ENCODE data around the gene BRCA1.
"Not testable (repeated sequence)": the region's sequence is repeated elsewhere in the genome, so short reads cannot be mapped to it uniquely, and the experiment has no call there.

BRCA1 gene

DNA sequence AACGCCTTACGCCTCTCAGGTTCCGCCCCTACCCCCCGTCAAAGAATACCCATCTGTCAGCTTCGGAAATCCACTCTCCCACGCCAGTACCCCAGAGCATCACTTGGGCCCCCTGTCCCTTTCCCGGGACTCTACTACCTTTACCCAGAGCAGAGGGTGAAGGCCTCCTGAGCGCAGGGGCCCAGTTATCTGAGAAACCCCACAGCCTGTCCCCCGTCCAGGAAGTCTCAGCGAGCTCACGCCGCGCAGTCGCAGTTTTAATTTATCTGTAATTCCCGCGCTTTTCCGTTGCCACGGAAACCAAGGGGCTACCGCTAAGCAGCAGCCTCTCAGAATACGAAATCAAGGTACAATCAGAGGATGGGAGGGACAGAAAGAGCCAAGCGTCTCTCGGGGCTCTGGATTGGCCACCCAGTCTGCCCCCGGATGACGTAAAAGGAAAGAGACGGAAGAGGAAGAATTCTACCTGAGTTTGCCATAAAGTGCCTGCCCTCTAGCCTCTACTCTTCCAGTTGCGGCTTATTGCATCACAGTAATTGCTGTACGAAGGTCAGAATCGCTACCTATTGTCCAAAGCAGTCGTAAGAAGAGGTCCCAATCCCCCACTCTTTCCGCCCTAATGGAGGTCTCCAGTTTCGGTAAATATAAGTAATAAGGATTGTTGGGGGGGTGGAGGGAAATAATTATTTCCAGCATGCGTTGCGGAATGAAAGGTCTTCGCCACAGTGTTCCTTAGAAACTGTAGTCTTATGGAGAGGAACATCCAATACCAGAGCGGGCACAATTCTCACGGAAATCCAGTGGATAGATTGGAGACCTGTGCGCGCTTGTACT is at the start of gene BRCA1:
BRCA1 (minus strand) TSS at position 232 of the 834 bp plus-strand sequence. CDS start 1,268 bp downstream, outside the sequence.
- peak; percentile 98 for DNase-seq

DNA sequence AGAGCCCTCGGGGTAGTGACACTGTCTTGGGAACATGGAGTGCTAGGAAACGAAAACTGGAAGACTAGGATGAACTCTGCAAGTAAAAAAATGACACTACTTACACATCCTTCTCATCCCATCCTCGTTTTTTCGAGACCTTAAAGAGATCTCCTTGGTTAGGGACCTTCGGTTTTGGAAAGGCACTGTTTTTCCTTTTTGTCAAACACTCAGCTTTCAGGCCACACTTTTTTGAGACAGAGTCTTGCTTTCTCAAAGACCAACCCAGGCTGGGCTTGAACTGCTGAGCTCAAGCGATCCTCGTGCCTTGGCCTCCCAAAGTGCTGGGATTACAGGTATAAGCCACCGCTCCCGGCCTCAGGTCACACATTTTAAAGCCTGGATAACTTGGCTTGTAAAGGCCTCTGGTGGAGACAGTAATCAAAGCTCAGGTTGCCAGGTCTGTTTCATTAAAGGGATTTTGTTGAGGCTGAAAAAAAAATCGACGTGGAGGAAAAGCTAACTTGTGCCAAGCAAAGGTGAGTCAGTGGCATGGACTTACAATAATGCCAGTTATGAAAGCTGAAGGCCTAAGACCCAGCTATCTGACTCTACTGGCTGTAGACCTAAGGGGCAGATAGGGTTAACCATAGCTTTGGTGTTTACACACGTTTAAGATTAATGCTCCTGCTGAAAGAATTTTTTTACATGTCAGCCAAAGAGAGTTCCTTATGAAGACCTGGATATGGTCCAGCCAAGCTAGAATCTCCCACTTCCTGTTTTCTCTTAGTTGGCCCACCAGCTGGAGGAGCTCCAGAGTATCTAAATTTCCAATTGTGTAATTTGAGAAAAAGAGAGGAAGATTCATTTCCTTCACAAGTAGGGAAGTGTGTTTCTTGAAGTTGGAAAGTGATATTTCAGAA is 46.7 kb upstream of the BRCA1 start:
- DNase-seq, result peak; percentile 12

DNA sequence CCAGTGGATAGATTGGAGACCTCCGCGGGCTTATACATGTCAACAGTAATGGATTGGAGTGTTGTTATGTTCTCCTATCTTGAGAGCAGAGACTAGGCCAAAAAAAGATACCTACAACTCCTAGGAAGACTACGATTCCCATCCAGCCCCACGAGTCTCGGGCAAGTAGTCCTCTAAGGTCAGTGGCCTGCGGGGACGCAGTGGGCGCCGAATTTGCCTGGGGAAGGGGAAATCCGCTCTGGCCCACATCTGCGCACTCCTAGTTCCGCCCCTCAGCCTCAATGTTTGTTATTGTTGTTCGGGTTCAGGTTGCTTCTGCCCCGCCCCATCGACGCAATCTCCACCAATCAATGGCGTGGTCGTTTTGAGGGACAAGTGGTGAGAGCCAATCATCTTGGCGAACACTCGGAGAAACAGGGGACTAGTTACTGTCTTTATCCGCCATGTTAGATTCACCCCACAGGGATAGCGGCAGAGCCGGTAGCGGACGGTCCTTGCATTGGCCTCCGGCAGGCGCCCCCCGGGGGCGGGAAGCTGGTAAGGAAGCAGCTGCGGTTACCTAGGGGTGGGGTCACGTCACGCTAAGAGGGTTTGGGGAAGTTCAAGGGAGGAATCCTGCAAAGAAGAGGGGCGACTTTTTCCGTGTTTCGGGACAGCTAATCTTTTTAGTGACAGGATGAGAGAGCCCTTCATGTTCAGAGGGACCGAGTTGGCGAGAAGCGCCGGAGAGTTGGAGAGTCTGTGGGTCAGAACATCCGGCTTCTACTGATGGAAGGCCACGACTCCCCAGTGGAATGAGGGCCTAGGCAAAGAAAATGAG is 45.8 kb upstream of the BRCA1 start, which contains the start of gene NBR1:
NBR1 (plus strand) TSS at position 449 of the 820 bp plus-strand sequence. CDS start 4,586 bp downstream, outside the sequence.
- peak; percentile 99 for DNase-seq

- DNase-seq, result peak; percentile 95
Measured at GRCh38 chr17:43170140-43170765, 45.1 kb upstream of the BRCA1 start.

GRCh38 chr17:43169561-43170139 is 44.5 kb upstream of the BRCA1 start:
- DNase-seq, result no peak

DNA sequence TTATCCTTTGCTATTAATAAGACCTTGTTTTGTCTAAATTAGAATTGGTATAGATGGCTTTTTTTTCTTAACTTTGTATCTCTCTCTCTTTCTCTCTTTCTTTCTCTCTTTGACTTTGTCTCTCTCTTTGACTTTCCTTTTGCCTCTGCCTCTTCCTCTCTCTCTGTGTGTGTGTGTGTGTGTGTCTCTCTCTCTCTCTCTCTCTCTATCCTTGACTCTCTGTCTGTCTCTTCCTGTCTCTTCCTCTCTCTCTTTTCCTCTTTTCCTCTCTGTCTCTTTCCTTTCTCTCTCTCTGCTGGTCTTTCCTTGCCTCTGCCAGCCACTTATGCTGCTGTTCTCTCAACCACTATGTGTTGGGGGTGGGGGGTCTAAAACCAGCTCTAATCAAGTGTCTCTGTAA is 40.8 kb upstream of the BRCA1 start:
- DNase-seq, result not testable (repeated sequence)

DNA sequence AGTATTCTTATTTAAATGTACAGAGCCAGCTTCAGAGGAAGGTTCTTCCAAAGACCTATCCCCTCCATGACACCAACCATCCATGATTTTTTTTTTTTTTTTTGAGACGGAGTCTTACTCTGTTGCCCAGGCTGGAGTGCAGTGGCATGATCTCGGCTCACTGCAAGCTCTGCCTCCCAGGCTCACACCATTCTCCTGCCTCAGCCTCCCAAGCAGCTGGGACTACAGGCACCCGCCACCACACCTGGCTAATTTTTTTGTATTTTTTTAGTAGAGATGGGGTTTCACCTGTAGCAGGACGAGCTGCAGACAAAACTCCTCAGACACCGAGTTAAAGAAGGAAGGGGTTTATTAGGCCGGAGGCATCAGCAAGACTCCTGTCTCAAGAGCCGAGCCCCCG is 34.8 kb upstream of the BRCA1 start:
- not testable (repeated sequence) for DNase-seq

DNA sequence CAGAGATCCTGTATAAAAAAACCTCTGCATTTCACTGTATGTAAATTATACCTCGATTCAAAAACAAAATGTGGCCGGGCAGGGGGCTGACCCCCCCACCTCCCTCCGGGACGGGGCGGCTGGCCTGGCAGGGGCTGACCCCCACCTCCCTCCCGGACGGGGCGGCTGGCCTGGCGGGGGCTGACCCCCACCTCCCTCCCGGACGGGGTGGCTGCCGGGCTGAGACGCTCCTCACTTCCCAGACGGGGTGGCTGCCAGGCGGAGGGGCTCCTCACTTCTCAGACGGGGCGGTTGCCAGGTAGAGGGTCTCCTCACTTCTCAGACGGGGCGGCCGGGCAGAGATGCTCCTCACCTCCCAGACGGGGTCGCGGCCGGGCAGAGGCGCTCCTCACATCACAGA is 34.1 kb upstream of the BRCA1 start:
- not testable (repeated sequence) for DNase-seq

DNA sequence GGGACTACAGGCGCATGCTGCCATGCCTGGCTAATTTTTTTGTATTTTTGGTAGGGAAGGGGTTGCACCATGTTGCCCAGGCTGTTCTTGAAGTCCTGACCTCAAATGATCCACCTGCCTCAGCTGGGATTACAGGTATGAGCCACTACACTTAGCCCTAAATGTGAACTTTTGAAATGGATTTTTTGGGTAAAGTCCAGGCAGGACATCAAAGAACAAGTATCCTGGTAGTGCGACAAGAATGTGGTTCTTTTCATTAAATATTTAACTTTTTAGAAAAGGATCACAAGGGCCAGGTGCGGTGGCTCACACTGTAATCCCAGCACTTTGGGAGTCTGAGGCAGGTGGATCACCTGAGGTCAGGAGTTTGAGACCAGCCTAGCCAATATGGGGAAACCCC is 30.5 kb upstream of the BRCA1 start:
- DNase-seq, result no peak

GRCh38 chr17:43153197-43153835 is 28.2 kb upstream of the BRCA1 start:
- DNase-seq, result not testable (repeated sequence)

DNA sequence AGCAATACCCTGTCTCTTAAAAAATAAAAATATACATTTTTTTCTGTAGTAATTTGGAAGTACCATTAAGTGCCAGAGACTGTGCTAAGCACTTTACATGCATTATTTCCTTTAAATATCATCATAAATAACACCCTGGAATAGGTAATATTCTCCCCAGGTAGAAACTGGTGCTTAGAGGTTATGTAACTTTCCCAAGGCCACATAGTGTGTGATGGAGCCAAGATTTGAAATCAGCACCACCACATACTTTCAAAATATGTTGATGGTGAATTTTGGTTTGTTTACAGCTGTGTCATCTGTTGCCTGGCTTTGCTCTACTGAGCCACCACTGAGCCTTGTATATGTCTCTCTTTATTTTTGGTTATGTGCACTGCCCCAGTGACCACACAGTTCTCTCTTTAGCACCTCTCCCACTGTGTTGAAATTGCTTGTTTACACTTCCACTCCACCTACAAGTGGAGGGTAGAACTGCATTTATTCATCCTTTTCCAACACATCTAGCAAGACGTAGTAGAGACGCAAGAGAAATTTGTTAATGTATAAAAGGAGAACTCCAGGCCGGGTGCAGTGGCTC is 26.8 kb upstream of the BRCA1 start:
- no peak for DNase-seq

DNA sequence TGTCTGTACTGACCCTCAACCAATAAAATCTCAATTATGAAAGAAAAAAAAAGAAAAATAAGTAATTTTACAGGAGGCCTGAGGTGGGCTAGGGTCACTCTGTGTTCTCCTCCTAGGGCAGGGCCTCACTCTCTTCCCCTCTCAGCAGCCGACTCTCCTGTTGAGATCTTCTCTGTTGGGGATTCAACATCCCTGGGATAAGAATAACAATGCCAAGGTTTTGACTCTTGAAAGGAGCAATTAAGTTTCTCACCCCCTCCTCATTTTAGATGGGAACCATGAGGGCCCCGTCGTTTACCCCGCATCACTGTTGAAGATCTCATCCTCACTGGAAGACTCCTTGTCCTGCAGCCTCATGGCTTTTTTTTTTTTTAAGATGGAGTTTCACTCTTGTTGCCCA is 21.5 kb upstream of the BRCA1 start:
- DNase-seq, result no peak

GRCh38 chr17:43143201-43143600 is 18.0 kb upstream of the BRCA1 start:
- DNase-seq, result no peak

DNA sequence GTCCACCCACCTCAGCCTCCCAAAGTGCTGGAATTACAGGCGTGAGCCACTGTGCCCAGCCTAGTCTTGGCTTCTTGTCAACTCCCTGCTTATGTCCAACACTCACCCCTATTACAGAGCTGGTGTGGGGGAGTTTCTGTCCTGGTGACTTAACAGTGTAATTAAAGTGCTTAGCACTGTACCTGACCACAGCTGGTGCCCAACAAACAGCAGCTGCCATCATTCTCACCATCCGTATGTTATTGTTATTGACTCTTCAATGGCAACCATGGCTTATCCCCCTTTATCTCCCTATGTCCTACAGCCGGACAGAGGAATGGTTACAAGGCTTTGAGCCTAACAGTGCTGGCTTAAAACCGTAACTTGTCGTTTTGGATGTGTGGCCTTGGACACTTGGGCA is 17.0 kb upstream of the BRCA1 start:
- no peak for DNase-seq

DNA sequence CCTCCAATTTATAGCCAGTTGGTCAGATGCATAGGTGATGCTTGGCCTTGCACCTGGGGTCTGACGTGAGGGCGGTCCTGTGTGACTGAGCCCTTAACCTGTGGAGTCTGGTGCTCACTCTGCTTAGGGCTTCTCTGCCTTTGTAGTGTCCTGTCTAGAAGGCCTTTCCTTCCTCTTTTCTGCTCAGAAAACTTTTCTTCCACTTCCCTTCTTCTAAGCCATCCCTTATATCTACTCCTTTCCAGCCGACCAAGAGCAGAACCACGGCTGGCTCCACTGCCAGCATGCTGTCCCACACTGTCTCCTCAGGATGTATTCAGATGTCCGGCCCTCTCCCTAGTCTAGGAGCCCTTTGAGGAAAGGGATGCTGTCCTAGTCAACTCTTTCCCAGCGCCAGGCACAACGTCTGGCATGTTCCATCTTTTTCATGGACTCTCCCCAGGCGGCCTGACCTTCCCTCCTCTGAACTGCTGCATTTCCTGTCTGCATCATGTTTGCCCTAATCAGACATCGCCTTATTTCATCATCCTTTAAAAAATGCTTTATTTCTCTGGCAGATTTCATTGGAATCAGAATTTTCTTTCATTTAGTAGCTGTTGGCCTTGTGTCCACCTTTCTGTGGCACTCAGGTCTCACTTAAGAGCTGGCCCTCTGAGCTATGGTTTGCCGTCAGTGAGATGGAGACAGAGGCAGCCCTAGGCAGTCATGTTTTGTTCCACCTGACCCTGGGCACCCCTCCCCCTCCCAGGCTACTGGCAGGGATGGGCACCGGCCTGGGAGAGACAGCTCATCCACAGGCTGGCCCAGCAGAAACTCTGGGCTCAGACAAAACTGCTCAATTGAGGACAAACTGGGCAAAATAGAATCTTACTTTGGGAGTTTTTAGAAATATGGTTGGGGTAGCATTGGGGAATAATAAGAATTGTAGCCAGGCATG is 15.5 kb upstream of the BRCA1 start:
- no peak for DNase-seq

DNA sequence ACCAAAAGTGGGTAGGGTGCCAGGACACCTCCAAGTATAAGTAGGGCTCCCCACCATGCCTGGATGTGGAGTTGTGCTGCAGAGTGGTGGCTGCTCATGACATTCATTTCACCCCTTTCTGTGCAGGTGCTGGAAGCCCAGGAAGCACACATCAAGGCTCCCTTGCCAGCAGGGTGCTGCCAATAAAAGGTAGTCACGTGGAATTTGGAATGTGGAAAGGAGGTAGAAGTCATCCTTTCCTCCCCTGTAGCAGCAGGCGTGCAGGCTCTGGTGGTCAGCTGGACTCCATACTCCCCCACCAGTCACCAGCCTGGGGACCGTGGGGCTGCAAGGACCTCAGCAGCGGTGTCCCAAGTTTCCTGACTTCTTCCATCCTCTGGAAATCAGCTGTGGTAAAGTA is 13.4 kb upstream of the BRCA1 start:
- not testable (repeated sequence) for DNase-seq

GRCh38 chr17:43136574-43136973 is 11.4 kb upstream of the BRCA1 start:
- not testable (repeated sequence) for DNase-seq

GRCh38 chr17:43135454-43135819 is 10.3 kb upstream of the BRCA1 start:
- no peak for DNase-seq

DNA sequence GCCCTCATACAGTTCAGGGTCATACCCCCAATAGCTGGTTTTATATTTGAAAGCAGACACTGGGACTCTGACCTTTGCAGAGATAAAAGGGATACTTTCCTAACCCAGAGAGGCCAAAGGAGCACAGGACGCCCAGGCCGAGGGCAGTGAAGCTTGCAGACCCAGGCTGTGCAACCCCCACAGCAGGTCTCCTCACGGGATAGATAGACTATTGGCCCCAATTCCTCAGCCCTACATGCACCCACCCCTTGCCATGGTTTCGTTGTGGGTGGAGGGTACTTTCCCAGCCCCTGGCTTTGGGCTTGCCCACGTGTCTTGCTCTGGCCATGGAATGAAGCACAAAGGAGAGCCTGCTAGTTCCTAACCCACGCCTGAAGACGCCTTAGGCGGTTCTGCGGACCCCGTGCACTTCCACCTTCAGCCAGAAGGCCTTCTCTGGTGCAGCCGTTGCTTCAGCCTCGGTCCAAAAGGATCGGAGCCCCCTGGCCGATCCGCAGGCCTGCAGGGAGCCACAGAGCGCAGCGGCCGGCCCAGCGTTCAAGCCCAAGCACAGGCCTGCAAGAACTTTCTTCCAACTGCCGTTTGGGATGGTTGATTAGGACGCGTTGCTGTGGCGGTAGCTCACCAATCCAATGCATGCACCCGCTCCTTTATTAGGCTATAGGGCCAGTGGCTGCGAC is 9.8 kb upstream of the BRCA1 start:
- no peak for DNase-seq

Data from CD4-positive, alpha-beta T cell treated with Interleukin-10 for 1 hour (primary cell).